ENCODE measurements around the gene ENTPD2. TPM values are rescaled to one million over a fixed set of nuclear protein-coding genes. Genes with fewer than 3 reads are reported as not detected.

The ENTPD2 gene
- total RNA-seq, 4 donors from 2014 or later: 5.0 to 53.8 (median 28.9) TPM

- no peak overlapping the region for H3K4me3 ChIP-seq
- peak overlapping the region in 3 of 4 donors; percentile 63 to 91 (median 86) for H3K27ac ChIP-seq
- TF ChIP-seq CTCF (IDR thresholded peaks at IDR 0.05) (no peak), POLR2A (IDR thresholded peaks at IDR 0.05) (peak; percentile 77 to 87)
- H3K27me3 ChIP-seq: no peaks in the 10 kb centered on the region
- H3K36me3 ChIP-seq: peaks cover 0 to 12% (median 0%) of the 10 kb centered on the region in 3 donors
- peaks cover 1 to 44% (median 5%) of the 10 kb centered on the region in 4 donors for H3K4me1 ChIP-seq
- no peaks in the 10 kb centered on the region for H3K9me3 ChIP-seq
- DNase-seq: peak; percentile 38 to 98 (median 96)
Observed at GRCh38 chr9:137021979-137022661, 31.7 kb downstream of the ENTPD2 start.

GRCh38 chr9:137021568-137021978 is 32.3 kb downstream of the ENTPD2 start:
- Histone ChIP-seq H3K4me1 (peaks cover 0 to 39% (median 4%) of the 10 kb centered on the region in 4 donors), H3K27ac (peak overlapping the region in 1 of 4 donors; percentile 47), H3K9me3 (no peaks in the 10 kb centered on the region), H3K27me3 (no peaks in the 10 kb centered on the region), H3K4me3 (no peak overlapping the region), H3K36me3 (peaks cover 0 to 17% (median 0%) of the 10 kb centered on the region in 3 donors)
- no peak for TF ChIP-seq POLR2A (IDR thresholded peaks at IDR 0.05)
- no peak for TF ChIP-seq CTCF (IDR thresholded peaks at IDR 0.05)
- no peak for DNase-seq

- TF ChIP-seq POLR2A (IDR thresholded peaks at IDR 0.05) (no peak), CTCF (IDR thresholded peaks at IDR 0.05) (no peak)
- H3K36me3 ChIP-seq: peaks cover 0 to 23% (median 0%) of the 10 kb centered on the region in 3 donors
- no peaks in the 10 kb centered on the region for H3K27me3 ChIP-seq
- DNase-seq: no peak
- peak overlapping the region in 1 of 4 donors; percentile 47 for H3K27ac ChIP-seq
- no peak overlapping the region for H3K4me3 ChIP-seq
- peaks cover 0 to 33% (median 4%) of the 10 kb centered on the region in 4 donors for H3K4me1 ChIP-seq
- H3K9me3 ChIP-seq: no peaks in the 10 kb centered on the region
Observed at GRCh38 chr9:137020771-137021567, 32.9 kb downstream of the ENTPD2 start.

GRCh38 chr9:137019891-137020683 is 33.8 kb downstream of the ENTPD2 start:
- Histone ChIP-seq H3K27ac (no peak overlapping the region), H3K4me3 (no peak overlapping the region), H3K4me1 (peaks cover 0 to 25% (median 4%) of the 10 kb centered on the region in 4 donors), H3K9me3 (no peaks in the 10 kb centered on the region), H3K36me3 (peaks cover 0 to 32% (median 0%) of the 10 kb centered on the region in 3 donors), H3K27me3 (no peaks in the 10 kb centered on the region)
- TF ChIP-seq POLR2A (IDR thresholded peaks at IDR 0.05) (no peak), CTCF (IDR thresholded peaks at IDR 0.05) (no peak)
- DNase-seq: no peak
